Activated naive CD4-positive, alpha-beta T cell (primary cell): ENCODE data around the gene BCL7A.

ENCODE experiments used
- DNase-seq, 4 experiments: peaks; one replicate each; lab custom pipeline; 2025; lab: John Stamatoyannopoulos, UW

BCL7A gene

GRCh38 chr12:122078141-122079032, 56.7 kb downstream of the BCL7A start, which contains the start of gene MLXIP:
TSS of gene MLXIP (plus strand) at chr12:122078756. CDS start at chr12:122078854, 98 bp downstream.
- DNase-seq = peak; percentile 55 to 82 (median 65)

GRCh38 chr12:122079033-122079531, 57.4 kb downstream of the BCL7A start:
- DNase-seq = peak in 1 of 4 experiments; percentile 29

GRCh38 chr12:122079532-122080081, 57.9 kb downstream of the BCL7A start:
- no peak for DNase-seq

GRCh38 chr12:122080149-122081082, 58.7 kb downstream of the BCL7A start:
- DNase-seq = no peak

- DNase-seq = no peak
Measured at GRCh38 chr12:122081083-122081696, 59.5 kb downstream of the BCL7A start.

- DNase-seq = no peak
Measured at GRCh38 chr12:122081697-122082221, 60.1 kb downstream of the BCL7A start.

- DNase-seq = no peak
Measured at GRCh38 chr12:122082621-122083356, 61.1 kb downstream of the BCL7A start.

- no peak for DNase-seq
Measured at GRCh38 chr12:122084857-122085405, 63.2 kb downstream of the BCL7A start.

- no peak for DNase-seq
Measured at GRCh38 chr12:122085591-122085990, 63.9 kb downstream of the BCL7A start.

GRCh38 chr12:122086116-122086515, 64.4 kb downstream of the BCL7A start:
- DNase-seq = no peak

- DNase-seq = no peak
Measured at GRCh38 chr12:122086641-122087285, 65.1 kb downstream of the BCL7A start.

GRCh38 chr12:122087431-122088178, 65.9 kb downstream of the BCL7A start:
- DNase-seq = no peak

- DNase-seq = no peak
Measured at GRCh38 chr12:122088179-122088810, 66.6 kb downstream of the BCL7A start.

- no peak for DNase-seq
Measured at GRCh38 chr12:122089077-122089476, 67.4 kb downstream of the BCL7A start.

GRCh38 chr12:122090759-122091515, 69.3 kb downstream of the BCL7A start:
- DNase-seq = no peak

GRCh38 chr12:122093098-122093883, 71.6 kb downstream of the BCL7A start:
- no peak for DNase-seq

GRCh38 chr12:122094137-122094734, 72.6 kb downstream of the BCL7A start:
- DNase-seq = no peak
